Activated T-helper 2 cell treated with anti-CD3 and anti-CD28 coated beads, Interferon-gamma antibody, Interleukin-2, Interleukin-4, amounts not matched to agents 10 μg/mL and 5 μg/mL and 100 μg/mL, durations not matched to agents 14 hours and 24 hours and 36 hours (primary cell): Measurements from ENCODE around the gene EMC1. TPM values are rescaled to one million over a fixed set of nuclear protein-coding genes. Genes with fewer than 3 reads are reported as not detected.
"Not testable (repeated sequence)": the region's sequence is repeated elsewhere in the genome, so short reads cannot be mapped to it uniquely, and the experiment has no call there.

Source experiments
- DNase-seq: peaks from one replicate; pipeline ENCODE4 v3.0.0; 2021; ENCODE audit warnings: low spot score
- H3K27ac Mint-ChIP-seq: one replicate; pipeline ENCODE4 v1.8.0; 2021; ENCODE audit warnings: mixed read lengths
- H3K27me3 Mint-ChIP-seq: one replicate; pipeline ENCODE4 v1.8.0; 2021; ENCODE audit warnings: low read depth, mixed read lengths
- H3K36me3 Mint-ChIP-seq: one replicate; pipeline ENCODE4 v1.8.0; 2021; ENCODE audit warnings: low read depth, mixed read lengths
- H3K4me1 Mint-ChIP-seq: one replicate; pipeline ENCODE4 v1.8.0; 2021; ENCODE audit warnings: low read depth, mixed read lengths
- H3K4me3 Mint-ChIP-seq: one replicate; pipeline ENCODE4 v1.8.0; 2021; ENCODE audit warnings: low read depth, mild to moderate bottlenecking, moderate library complexity, mixed read lengths
- H3K9me3 Mint-ChIP-seq: one replicate; pipeline ENCODE4 v1.8.0; 2021; ENCODE audit warnings: mixed read lengths
- intact Hi-C: fragments of 100-400 bp; cut with micrococcal nuclease; formaldehyde crosslinking; loops from one replicate; pipeline ENCODE4 v1.15.1; 2023
- total RNA-seq: library from RNA; stranded (reverse); gene quantifications from 2 replicates; pipeline ENCODE4 v1.2.3, GENCODE V29; 2022

Gene EMC1
- total RNA-seq, 1 donor from 2014 or later: 57.4 TPM

DNA sequence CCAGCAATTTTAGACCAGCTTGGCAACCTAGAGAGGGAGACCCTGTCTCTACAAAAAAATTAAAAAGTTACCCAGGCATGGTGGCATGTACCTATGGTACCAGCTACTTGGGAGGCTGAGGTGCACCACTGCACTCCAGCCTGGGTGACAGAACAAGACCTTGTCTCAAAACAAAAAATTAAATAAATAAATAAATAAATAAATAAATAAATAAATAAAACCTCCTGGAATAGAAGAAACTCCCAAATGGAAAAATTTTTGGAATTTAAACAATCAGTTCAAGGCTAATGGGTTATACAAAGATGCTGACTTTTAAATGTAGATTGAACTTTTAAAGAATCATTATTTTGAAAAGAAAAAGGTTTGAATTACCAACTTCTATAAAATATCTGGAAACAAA, 63.5 kb downstream of the EMC1 start:
- no peaks in the 10 kb centered on the region for H3K9me3 Mint-ChIP-seq
- H3K4me1 Mint-ChIP-seq: peaks cover 24% of the 10 kb centered on the region
- no peak for DNase-seq

DNA sequence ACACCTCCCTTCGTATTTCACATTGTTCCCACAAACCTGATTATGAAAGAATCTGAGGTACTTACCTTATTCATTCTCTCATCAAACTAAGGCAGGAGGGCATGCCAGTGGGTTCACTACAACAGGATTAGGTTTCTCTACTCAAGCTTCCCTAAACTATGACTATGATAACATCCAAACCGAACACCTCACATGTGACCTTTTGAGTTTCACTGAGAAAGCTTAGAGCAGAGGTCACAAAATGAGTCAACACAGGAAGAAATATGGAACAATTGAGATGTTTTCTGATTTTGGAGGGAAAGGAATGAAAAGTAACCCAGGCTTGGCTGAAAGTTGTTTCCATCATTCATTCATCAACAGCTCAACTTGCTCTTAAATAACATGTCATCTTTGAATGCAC, 65.3 kb downstream of the EMC1 start:
- Mint-ChIP-seq H3K4me3 (peak overlapping the region; percentile 60), H3K36me3 (peaks cover 89% of the 10 kb centered on the region), H3K27me3 (no peaks in the 10 kb centered on the region), H3K9me3 (no peaks in the 10 kb centered on the region), H3K27ac (peak overlapping the region; percentile 94), H3K4me1 (peaks cover 28% of the 10 kb centered on the region)
- DNase-seq: no peak
- intact Hi-C loops: loop anchor here (1.0 kb wide), 2 partner anchors 19 to 23 kb away; no protein-coding TSS in a partner anchor

More for the DNA sequence above, 63.5 kb downstream of the EMC1 start:
- intact Hi-C loops: no loop called here
- Mint-ChIP-seq H3K4me3 (no peak overlapping the region), H3K27ac (no peak overlapping the region), H3K27me3 (no peaks in the 10 kb centered on the region), H3K36me3 (peaks cover 89% of the 10 kb centered on the region)

- Mint-ChIP-seq H3K27me3 (no peaks in the 10 kb centered on the region), H3K4me3 (no peak overlapping the region), H3K4me1 (peaks cover 42% of the 10 kb centered on the region), H3K36me3 (peaks cover 91% of the 10 kb centered on the region), H3K27ac (peak overlapping the region; percentile 16), H3K9me3 (no peaks in the 10 kb centered on the region)
- DNase-seq: no peak
- intact Hi-C loops: no loop called here
Observed at GRCh38 chr1:19182223-19182622, 69.1 kb downstream of the EMC1 start.

GRCh38 chr1:19180265-19180657, 71.1 kb downstream of the EMC1 start:
- Mint-ChIP-seq H3K4me1 (peaks cover 27% of the 10 kb centered on the region), H3K36me3 (peaks cover 91% of the 10 kb centered on the region), H3K27ac (peak overlapping the region; percentile 81)
- intact Hi-C loops, H3K27me3 Mint-ChIP-seq, H3K4me3 Mint-ChIP-seq, DNase-seq, H3K9me3 Mint-ChIP-seq: not testable (repeated sequence)

DNA sequence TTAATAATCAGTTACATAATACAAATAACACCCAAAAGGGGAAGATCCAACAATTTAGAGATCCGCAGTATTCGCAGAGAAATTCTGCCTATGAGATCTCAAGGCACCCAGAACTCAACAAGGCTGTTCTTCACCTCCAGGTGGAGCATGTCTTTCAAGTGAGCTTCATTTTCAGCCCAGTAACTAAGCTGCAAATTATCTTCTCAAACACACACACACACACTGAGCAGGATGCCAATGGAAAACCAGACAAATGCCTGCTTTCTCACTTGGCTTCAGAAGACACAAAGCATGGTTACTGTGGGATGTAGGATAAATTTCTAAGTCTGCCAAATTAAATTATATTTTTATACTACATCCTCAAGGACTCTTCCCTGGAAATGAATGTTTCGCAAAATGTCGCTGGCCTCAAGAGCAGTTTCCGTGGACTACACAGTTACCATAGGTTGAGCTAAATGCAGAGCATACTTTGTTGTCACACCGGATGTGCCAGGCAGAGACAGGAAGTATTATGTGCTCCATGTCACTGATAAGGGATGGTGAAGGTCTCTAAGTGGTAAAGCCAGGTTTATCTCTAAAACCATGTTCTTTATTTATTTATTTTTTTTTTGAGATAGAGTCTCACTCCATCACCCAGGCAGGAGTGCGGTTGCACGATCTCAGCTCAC, 71.6 kb downstream of the EMC1 start:
- Mint-ChIP-seq H3K4me3 (no peak overlapping the region), H3K27ac (peak overlapping the region; percentile 81), H3K27me3 (no peaks in the 10 kb centered on the region)

GRCh38 chr1:19178734-19179398, 72.5 kb downstream of the EMC1 start:
- no peaks in the 10 kb centered on the region for H3K27me3 Mint-ChIP-seq
- H3K4me1 Mint-ChIP-seq: peaks cover 25% of the 10 kb centered on the region
- no peak overlapping the region for H3K4me3 Mint-ChIP-seq
- H3K27ac Mint-ChIP-seq: peak overlapping the region; percentile 33
- no peaks in the 10 kb centered on the region for H3K9me3 Mint-ChIP-seq
- DNase-seq: no peak
- intact Hi-C loops: loop anchor here (5.0 kb wide), 2 partner anchors 33 to 63 kb away; partner anchors contain the start of gene UBR4
- peaks cover 91% of the 10 kb centered on the region for H3K36me3 Mint-ChIP-seq

More for the DNA sequence above, 71.6 kb downstream of the EMC1 start:
- Mint-ChIP-seq H3K4me1 (peaks cover 25% of the 10 kb centered on the region), H3K36me3 (peaks cover 91% of the 10 kb centered on the region), H3K9me3 (no peaks in the 10 kb centered on the region)
- DNase-seq: peak; percentile 31
- intact Hi-C loops: loop anchor here (5.0 kb wide), 2 partner anchors 33 to 63 kb away; partner anchors contain the start of gene UBR4

DNA sequence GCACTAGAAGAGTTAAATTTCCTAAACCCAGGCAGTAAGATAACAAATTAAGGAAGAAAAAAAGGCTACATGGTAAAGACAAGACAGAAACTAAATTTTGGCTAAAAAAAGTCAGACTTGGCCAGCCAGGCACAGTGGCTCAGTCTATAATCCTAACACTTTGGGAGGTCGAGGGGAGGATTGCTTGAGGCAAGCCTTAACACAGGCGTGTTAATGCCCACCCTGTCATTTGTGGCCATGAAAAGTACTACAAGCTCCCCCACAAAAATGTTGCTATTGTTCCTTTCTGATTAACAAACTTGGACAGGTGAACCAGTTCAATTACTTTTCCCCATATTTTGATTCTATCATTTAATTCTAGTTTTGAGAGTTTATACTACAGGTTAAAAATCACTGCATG, 73.5 kb downstream of the EMC1 start:
- no peak overlapping the region for H3K4me3 Mint-ChIP-seq
- no peaks in the 10 kb centered on the region for H3K27me3 Mint-ChIP-seq

GRCh38 chr1:19169642-19170041, 81.7 kb downstream of the EMC1 start:
- no peak for DNase-seq
- H3K9me3 Mint-ChIP-seq: no peaks in the 10 kb centered on the region
- no peak overlapping the region for H3K4me3 Mint-ChIP-seq
- H3K27me3 Mint-ChIP-seq: no peaks in the 10 kb centered on the region
- H3K36me3 Mint-ChIP-seq: peaks cover 90% of the 10 kb centered on the region
- intact Hi-C loops: no loop called here
- peaks cover 12% of the 10 kb centered on the region for H3K4me1 Mint-ChIP-seq
- peak overlapping the region; percentile 28 for H3K27ac Mint-ChIP-seq

More for the DNA sequence above, 73.5 kb downstream of the EMC1 start:
- Mint-ChIP-seq H3K27ac (no peak overlapping the region), H3K36me3 (peaks cover 91% of the 10 kb centered on the region), H3K9me3 (no peaks in the 10 kb centered on the region), H3K4me1 (peaks cover 25% of the 10 kb centered on the region)
- no peak for DNase-seq
- intact Hi-C loops: loop anchor here (5.0 kb wide), 2 partner anchors 34 to 64 kb away; partner anchors contain the start of gene UBR4

GRCh38 chr1:19167140-19167539, 84.2 kb downstream of the EMC1 start:
- DNase-seq: no peak
- Mint-ChIP-seq H3K36me3 (peaks cover 89% of the 10 kb centered on the region), H3K27me3 (no peaks in the 10 kb centered on the region), H3K4me1 (peaks cover 12% of the 10 kb centered on the region), H3K27ac (no peak overlapping the region), H3K9me3 (no peaks in the 10 kb centered on the region), H3K4me3 (no peak overlapping the region)
- intact Hi-C loops: no loop called here

GRCh38 chr1:19166066-19166465, 85.3 kb downstream of the EMC1 start:
- Mint-ChIP-seq H3K9me3 (no peaks in the 10 kb centered on the region), H3K27ac (no peak overlapping the region)

More at GRCh38 chr1:19166066-19166465, 85.3 kb downstream of the EMC1 start:
- no peak for DNase-seq
- Mint-ChIP-seq H3K4me3 (no peak overlapping the region), H3K4me1 (peaks cover 12% of the 10 kb centered on the region), H3K27me3 (no peaks in the 10 kb centered on the region), H3K36me3 (peaks cover 87% of the 10 kb centered on the region)
- intact Hi-C loops: no loop called here

Other genes with a start within 250 kb of the EMC1 start
- 156 and 160 TPM in 2 replicates for gene UBR4, start 41.3 kb downstream of the EMC1 start, total RNA-seq
- 109 and 113 TPM in 2 replicates for gene MRTO4, start 281 bp upstream of the EMC1 start, total RNA-seq
- gene AKR7A3, start 37.2 kb upstream of the EMC1 start, total RNA-seq: 1.4 and 2.1 TPM in 2 replicates
- gene AKR7A2, start 60.6 kb upstream of the EMC1 start, total RNA-seq: 34.3 and 38.8 TPM in 2 replicates
- gene SLC66A1, start 60.8 kb upstream of the EMC1 start, total RNA-seq: 10.6 and 12.1 TPM in 2 replicates
- gene CAPZB, start 234.0 kb upstream of the EMC1 start, total RNA-seq: 329 and 336 TPM in 2 replicates